SU-DHL-6 (cell line): ENCODE results near the gene PCNX3.

ENCODE experiments used
- CTCF ChIP-seq: fragments of 200-600 bp; sonication (generic); IDR thresholded peaks from one replicate; pipeline ENCODE4 v1.5.1; 2017; ENCODE audit warnings: antibody characterized with exemption, mild to moderate bottlenecking, low read length, moderate library complexity; ENCODE audit not compliant: insufficient read depth, poor library complexity, severe bottlenecking
- EZH2phosphoT487 ChIP-seq: fragments of 200-600 bp; sonication (generic), shearing (Covaris generic); conservative IDR thresholded peaks from 2 replicates; pipeline ENCODE4 v1.6.1; 2018; ENCODE audit warnings: mild to moderate bottlenecking, antibody characterized with exemption, low read length, moderate library complexity, mixed read lengths

- TF ChIP-seq CTCF (no peak), EZH2phosphoT487 (no peak)
Observed at GRCh38 chr11:65573391-65574079, 42.0 kb upstream of the PCNX3 start.
